Measurements from ENCODE around the gene IFFO2. TPM values are rescaled to one million over a fixed set of nuclear protein-coding genes. Genes with fewer than 3 reads are reported as not detected.

The IFFO2 gene
- total RNA-seq, 1 donor from 2014 or later = 20.6 TPM

DNA sequence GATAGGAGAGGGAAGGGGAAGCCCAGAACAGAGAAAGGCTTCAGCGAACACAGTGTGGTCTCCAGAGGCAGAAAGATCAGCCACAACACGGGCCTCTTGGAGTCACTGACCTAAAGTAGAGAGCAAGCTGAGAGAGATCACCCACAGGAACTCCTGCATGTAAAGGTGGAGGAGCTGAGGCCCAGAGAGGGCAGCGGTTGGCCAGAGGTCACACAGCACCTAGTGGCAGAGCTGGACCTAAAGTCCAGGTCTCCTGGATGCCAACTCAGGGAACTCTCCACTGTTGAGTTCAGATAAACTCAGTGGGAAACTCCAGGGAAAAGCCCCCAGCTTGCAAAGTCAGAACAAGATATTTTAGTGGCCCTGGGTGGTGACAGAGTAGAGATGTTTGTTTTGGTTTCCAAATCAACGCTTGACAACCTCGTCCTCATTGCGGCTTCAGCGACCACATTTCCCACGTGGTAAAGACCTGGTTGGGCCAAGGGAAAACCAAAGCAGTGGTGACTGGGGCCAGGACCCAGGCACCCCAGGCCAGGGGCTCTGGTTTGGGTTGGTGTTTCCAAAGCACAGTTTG is 4.6 kb downstream of the IFFO2 start:
- intact Hi-C loops (cut with micrococcal nuclease) = loop anchor here (1.0 to 10.0 kb wide), 7 partner anchors 26 to 533 kb away; partner anchors contain the start of genes ALDH4A1, CAPZB and UBR4

DNA sequence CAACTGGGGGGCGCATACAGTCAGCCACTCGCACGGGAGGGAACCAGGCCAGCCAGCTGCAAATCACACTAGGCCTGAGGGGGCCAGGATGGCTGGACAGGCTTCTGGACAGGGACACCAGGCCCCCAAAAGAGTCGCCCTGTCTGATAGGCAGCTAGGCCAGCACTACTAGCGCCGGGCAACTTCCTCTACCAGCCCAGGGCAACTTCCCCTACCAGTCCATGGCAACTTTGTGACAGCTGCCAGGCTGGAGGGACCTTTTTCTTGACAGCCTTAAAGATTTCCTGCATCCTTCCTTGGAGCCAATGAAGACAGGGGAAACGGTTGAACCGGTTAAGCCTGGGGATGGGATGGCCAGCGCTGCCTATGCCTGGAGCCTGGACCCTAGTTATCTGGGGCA is 5.1 kb downstream of the IFFO2 start:
- intact Hi-C loops (cut with micrococcal nuclease) = loop anchor here (10.0 kb wide), 1 partner anchor 533 kb away; the partner anchor contains the start of gene CAPZB

DNA sequence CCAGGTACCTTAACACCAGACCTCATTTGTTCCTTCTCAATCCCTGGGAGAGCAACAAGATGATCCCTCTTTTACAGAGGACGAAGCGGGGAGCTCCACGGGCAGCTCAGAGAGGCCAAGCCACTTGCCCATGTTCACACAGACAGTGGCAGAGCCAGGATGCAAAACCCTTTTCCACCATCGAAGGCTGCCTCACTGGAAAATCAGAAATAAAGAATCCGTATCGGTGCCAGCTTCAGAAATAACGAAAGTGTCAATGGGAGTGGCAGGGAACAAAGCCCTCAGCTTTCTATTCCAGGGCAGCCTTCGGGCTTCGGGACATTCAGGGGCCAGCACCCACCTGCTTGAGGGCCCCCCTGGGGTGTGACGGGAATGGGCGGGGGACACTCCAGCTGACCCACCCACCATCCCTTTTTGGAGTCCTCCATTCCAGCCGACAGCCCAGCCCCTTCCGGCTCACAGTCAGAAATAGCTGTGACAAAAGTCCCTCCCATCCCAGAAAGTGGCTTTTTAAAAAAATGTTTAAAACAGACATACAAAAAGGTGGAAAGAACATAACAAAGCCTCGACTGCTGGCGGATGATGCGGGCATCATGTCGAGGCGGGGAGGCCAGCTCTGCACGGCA is 6.0 kb downstream of the IFFO2 start:
- intact Hi-C loops (cut with micrococcal nuclease) = loop anchor here (10.0 kb wide), 1 partner anchor 534 kb away; the partner anchor contains the start of gene CAPZB

DNA sequence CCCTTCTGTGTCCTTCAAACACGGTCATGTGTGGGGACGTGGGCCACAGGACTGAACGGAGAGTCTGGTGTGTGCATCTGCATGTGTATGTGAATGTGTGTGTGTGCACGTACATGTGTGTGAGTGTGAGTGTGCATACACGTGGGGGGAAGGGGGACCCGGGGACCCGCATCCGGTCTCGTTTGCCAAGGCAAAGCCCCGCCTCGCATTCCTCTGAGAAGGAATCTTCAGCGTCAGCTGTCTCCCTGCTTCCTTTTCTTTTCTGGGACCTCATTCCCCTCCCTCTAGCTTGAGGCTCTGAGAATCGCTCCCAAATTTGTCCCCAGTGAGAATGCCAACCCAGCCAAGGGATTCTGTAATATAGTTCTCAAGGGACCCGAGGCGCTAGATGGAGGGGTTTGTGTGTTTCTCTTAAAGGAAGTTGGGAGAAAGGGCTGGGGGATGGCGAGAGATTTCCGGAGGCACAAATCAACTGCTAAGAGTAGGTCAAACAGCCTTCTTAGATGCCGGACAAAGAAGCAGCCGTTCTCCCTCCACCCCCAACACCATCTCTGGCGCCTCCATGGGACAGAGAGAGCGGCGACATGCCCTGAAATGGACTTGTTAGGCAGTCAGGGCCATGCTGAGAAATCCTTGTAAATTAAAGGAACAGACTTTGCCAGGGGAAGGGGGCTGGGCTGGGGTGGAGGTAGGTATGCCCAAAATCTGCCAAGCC is 6.6 kb downstream of the IFFO2 start:
- intact Hi-C loops (cut with micrococcal nuclease) = loop anchor here (10.0 kb wide), 1 partner anchor 535 kb away; the partner anchor contains the start of gene CAPZB

DNA sequence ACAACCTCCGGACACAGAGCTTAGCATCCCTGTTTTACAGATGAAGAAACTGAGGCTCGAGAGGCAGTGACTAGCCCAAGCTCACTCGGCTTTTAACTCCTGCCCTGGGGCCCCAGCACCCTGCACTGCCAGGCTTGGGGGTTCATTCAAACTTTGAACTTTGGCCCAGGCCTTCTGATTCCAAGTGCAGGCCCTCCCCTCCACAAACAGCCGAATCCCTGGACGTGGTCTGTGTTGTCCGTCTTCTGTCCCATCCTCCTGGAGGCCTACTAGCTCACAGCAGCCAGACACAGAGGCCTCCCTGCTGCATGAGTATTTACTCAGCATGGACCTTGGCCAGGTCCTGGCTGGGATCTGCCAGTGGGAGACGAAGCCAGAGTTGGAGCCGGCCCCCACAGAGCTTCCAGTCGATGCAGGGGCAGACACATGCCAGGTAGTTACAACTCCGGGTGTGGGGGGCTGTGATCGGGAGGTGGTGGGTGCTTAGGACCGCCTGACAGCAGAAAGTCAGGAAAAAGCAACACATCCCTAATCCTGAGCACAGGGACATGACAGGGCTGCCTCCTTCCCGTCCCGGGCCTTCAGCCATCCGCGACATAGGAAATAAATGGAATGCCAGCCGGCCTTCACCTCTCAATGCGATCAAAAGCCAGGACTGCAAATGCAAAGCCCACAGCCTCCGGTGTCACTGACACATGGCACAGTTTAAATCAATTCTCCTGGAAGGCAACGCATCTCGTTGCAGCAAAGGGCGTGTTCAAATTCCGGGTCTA is 7.4 kb downstream of the IFFO2 start:
- intact Hi-C loops (cut with micrococcal nuclease) = loop anchor here (1.0 kb wide), 1 partner anchor 18 kb away; no protein-coding TSS in a partner anchor

DNA sequence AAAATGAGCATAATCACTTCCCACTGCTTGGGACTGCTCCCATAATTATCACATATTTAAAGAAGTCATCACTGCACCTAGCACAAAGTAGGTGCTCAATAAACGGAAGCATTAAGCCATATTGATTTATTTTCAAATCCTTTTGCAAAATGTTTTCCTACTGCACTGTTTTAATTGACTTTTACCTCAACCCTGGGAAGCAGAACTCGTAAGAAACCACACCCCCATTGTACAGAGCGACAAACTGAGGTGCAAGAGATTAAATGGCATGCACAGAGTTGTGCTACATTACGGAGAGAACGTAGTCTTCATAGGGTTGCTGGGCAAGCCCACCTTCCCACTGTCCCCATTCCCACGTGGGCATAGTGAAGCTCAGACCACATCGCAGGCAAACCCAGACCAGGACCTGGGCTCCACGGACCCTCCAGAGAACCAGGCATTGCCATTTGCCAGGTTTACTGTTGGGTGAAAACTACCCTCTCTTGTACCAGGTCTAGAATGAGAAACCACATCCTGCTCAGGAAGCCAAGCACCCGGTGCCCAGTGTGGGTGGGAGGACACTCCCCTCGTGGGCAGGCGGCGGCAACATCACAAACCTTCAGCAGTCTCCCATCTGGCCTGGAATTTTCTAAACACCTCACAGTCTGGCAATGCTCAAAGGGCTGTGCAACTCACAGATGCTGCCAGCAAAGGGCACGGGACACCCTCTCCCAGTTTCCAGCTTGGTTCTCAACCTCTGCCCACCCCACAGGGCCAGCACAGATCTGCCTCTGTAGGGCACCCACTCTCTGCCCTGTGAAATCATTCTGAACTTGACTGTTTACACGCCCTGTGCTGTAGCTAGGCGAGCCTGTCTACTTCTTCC is 8.2 kb downstream of the IFFO2 start:
- intact Hi-C loops (cut with micrococcal nuclease) = loop anchor here (1.0 kb wide), 1 partner anchor 17 kb away; no protein-coding TSS in a partner anchor

DNA sequence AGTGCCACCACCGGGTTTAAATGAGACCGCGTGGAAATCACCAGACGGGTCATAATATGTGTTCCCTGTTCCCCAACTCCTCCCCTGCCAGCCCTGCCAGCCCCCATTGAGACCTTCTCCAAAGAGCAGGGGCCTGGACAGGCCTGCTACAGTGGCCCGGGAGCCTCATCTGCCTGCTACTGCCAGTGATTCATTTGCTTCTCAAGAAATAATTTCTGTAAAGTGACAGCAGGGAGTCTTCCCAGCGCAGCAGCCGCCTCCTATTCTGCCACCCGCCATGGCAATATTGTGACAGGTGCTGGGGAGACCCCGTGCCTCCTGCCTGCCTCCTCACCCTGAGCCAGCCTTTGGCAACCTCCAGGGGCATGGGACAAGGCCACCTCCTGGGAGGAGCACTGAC is 8.9 kb downstream of the IFFO2 start:
- intact Hi-C loops (cut with micrococcal nuclease) = no loop called here

DNA sequence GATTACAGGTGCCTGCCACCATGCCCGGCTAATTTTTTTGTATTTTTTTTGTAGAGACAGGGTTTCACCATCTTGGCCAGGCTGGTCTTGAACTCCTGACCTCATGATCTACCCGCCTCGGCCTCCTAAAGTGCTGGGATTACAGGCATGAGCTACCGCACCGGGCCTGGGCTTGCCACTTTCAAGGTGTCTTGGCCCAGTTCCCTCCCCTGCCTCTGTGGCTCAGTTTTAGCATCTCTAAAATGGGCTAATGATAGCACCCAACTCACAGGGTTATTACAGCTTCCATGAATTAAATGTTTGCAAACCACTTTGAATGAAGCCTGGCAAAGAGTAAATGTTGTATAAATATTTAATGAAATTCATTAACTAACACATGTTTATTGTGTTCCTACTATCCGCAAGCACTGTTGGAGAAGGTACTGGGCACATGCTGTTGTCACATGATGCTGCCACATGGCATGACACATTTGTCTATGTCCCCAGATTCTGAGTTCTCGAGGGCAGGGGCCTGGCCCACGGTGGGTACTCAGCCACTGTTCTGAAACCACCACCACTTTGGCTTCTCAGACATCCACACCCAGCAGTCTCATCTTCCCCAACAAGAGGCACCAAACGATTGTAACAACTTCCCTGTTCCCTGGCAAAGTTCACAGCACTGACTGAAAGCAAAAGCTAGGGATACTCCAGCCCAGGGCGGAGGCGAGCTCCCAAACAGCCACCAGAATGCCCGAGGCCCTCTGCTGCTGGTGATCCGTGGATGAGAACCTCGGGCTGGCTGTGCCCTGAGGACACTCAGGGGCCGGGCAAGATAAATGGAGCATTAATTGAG is 9.7 kb downstream of the IFFO2 start:
- intact Hi-C loops (cut with micrococcal nuclease) = no loop called here

DNA sequence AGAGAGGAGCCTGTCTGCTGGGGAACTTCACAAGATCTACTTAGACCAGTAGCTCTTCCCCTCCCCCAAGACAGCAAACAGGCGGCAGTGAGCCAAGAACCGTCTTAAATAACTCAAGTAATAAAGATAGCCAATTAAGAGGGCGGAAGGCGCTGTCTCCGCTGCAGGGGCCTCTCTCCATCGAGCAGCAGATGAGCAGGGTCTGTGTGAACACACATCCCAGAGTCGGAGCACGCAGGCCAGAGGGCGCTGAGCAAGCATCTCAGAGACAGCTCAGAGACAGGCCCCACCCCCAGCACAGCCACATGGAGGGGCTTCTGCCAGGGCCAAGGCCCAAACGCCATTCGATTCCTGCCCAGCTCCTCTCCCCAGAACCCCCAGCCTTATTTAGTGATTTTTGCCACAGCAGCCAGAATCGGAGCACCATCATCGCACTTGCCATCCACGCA is 11.1 kb downstream of the IFFO2 start:
- intact Hi-C loops (cut with micrococcal nuclease) = no loop called here

DNA sequence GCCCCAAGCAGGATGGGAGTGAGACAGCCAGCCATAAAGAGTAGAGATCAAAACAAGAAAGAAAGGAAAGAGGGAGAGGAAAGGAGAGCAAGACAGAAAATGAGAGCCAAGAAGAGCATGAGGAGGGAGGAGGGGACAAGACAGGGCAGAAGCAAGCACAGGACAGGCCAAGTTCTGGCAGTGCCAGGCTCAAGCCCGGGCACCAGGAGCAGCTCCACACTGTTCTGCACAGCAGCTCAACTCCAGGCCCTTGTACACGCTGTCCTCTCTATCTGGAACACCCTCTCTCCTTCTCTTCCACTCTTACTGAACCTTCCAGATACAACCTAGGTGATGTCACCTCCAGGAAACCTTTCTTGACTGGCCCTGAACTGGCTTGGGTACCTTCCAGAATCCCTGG is 11.7 kb downstream of the IFFO2 start:
- intact Hi-C loops (cut with micrococcal nuclease) = no loop called here

DNA sequence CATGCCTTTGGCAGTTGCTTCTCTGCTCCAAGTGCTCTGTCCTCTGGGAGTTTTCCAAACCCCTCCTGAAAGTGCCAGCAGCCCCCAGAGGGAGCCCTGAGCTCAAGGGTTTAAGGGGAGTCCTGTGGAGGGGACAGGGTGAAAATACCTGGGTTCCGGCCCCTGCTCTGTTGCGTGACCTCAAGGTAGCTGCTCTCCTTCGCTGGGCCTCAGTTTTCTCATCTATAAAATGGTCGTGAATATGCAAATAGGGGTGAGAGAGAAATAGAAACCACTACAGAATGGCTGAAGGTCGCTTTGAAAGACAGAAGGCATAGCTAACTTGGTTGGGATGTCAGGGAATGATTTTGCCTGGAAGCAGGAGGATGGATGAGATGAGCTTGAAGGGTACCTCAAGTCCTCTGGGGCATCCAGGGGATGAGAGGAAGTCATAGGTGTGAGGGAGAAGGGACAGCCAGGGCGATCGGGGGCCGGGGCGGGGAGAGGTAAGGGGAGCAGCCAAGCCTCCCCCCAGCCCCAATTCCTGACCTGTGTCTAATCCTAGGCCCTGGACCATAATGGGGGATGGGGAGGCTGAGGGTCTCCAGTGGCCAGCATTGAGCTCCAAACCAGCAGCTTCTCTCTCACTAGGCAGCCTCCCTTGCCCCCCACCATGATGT is 12.4 kb downstream of the IFFO2 start:
- intact Hi-C loops (cut with micrococcal nuclease) = no loop called here

DNA sequence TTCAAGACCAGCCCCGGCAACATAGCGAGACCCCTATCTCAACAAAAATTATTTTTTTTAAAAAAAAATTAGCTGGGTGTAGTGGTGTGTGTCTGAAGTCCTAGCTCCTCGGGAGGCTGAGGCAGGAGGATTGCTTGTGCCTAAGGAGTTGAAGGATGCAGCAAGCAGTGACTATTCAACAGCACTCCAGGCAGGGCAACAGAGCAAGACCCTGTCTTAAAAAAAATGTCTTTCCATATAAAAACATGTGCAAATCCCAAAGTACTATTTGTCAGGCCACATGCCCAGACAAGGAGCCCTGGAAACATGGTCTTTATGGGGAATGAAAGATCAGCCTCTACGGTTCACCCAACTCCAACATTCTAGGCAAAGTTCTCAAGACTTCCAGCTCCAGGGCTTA is 13.3 kb downstream of the IFFO2 start:
- intact Hi-C loops (cut with micrococcal nuclease) = no loop called here

DNA sequence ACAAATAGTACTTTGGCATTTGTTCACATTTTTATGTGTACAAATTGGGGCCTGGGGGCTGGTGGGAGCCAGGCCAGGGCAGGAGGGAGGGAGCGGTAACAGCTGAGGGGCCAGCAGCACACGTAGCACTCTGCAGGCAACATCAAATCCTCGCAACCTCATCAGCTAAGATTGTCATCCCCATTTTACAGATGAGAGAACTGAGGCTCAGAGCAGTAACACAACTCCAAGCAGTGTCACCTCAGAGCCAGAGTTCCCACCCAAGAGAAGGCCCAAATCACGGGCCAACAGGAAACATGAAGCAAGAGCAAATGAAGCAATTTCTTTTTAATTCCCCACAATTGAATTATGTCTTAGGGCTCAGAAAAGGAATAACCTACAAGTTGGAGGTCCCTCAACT is 14.1 kb downstream of the IFFO2 start:
- intact Hi-C loops (cut with micrococcal nuclease) = no loop called here

DNA sequence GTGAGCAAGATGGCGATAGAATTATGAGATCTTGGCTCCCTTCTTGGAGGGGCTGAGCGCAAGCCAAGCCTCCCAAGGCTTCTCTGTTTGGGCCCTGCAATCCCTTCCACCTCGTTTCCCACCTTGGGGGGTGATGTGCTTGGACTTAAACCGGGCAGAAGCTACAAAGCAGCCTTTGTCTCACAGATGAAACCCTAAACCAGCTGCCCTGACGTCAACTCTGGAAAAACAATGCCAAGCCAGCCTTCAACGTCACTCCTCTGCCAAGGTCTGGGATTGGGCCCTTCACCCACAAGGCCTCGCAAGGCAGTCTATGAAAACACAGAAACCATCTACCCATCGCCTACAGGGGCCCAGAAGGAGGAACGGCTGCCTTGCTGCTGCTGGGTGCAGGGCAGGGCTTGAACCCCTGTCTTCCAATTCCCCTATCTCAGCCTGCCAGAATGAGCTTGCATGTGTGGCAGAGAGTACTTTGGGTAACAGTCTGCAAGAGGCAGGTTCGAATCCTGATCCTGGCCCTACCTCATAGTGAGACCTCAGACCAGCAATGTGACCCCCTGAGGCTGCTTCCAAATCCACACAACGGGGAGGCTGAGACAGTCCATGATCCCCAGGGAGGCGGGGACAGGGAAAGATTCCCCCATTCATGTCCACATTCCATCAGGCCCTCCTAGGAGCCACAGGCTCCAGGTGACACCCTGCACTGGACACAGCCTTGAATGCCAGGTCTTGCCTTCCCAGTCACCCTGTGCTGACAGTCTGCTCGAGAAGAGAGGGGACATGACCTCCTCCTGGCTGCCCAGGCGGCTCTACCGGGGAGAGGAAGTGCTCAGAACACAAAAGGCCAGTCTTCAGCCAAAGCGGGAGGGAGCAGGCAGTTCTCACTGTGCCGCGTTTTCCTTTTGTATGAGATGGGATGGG is 15.0 kb downstream of the IFFO2 start:
- intact Hi-C loops (cut with micrococcal nuclease) = no loop called here

DNA sequence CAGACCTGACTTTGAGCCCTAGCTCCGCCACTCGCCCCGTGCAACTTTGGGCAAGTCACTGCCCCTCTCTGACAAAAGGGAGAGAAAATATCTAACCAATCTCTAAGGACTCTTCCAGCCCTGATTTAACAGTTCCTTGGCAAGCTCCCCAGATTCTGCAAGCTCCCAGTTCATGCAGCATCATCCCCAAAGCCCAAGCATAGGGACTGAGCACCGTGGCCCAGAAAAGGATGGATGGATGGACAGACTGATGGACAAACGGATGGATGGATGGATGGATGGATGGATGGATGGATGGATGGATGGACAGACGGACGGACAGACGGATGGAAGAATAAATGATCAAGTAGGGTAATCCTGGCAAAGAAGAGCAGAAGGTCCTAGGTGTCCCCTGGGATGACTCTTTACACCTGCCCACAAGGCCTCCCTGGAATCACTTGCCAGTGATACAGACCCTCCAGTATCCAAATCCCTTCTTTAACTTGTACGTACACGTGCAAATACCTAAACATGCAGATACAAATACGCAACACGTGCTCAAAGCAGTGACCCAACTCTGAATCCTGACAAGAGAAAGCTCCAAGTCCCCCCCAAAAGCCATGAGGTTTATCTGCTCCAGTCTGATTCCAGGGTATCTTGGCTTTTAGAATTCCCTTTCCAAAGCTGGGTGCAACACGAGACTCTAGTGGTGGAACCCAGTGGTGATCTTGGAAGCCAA is 16.0 kb downstream of the IFFO2 start:
- intact Hi-C loops (cut with micrococcal nuclease) = no loop called here

DNA sequence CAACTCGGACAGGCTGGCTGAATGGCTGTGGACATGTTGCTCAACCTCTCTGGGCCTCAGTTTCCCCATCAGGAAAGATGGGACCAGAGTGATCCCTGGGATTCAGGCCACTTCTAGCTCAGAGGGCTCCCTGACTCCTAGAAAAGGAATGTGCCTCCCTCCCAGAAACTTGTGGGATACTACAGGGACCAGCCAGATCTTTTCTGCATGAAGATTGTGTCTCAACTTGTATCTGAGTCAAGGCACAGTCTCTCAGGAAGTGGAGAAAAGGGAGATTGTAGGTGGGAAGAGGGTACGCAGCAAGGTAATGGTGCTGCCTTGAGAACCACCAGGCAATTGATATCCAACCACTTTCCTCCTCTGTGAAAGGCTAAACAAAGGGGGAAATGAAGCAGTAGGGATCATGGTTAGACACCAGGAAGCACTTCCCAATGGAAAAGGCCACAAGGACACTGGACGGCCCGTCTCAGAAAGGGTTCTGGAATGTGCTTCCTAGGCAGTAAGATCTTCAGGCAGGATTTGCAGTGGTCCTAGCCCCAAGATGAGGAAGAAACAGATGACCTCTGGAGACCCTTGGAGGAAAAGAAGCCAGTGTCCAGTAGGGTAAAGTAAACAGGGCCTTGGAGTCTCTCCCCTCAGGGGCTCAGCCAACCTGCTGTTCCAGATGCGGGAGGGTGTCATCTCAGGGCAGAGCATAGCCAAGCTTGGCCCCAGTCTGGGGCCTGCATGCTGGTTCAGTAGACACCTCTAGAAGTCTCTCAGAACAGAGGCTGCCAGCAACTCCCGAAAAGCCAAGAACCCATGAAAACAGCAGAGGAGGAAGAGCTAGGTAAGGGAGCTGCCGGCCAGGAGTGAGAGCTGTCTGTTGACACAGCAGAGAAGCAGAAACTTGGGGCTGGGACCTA is 16.8 kb downstream of the IFFO2 start:
- intact Hi-C loops (cut with micrococcal nuclease) = no loop called here
